A673 (cell line): ENCODE measurements around the gene ARSI. TPM values are rescaled to one million over a fixed set of nuclear protein-coding genes. Genes with fewer than 3 reads are reported as not detected.

Experiments
- BruUV-seq: library from RNA; stranded (reverse); fragments of 400-500 nt; replicated peaks from 2 replicates; lab custom pipeline; 2021; lab: Mats Ljungman, UMichigan
- CTCF ChIA-PET: fragments of 300-600 bp; sonication (Branson Sonifier 250); formaldehyde crosslinking; loops from one replicate; lab custom pipeline; 2022; ENCODE audit warnings: antibody characterized with exemption; lab: Charles Lee
- POLR2A ChIA-PET: fragments of 300-600 bp; sonication (Branson Sonifier 250); formaldehyde crosslinking; loops from one replicate; lab custom pipeline; 2022; ENCODE audit warnings: antibody characterized with exemption; ENCODE audit not compliant: low non-redundant PET; lab: Charles Lee
- DNase-seq: peaks from one replicate; pipeline ENCODE4 v3.0.0-alpha.2; 2015; ENCODE audit warnings: low spot score
- H3K27ac ChIP-seq: fragments of 200-600 bp; sonication (generic); 2 replicates; pipeline ENCODE4 v1.5.1; 2016; ENCODE audit warnings: mixed run types, low read depth, mild to moderate bottlenecking, mixed read lengths, antibody characterized with exemption, low read length; ENCODE audit not compliant: poor library complexity, severe bottlenecking
- H3K27me3 ChIP-seq: fragments of 200-600 bp; sonication (generic); replicated peaks from 2 replicates; pipeline ENCODE4 v1.6.1; 2017; ENCODE audit warnings: mixed run types, low read depth, mild to moderate bottlenecking, mixed read lengths, antibody characterized with exemption, low read length; ENCODE audit not compliant: insufficient read depth, poor library complexity
- H3K36me3 ChIP-seq: fragments of 200-600 bp; sonication (generic); 2 replicates; pipeline ENCODE4 v1.6.1; 2016; ENCODE audit warnings: mixed run types, mild to moderate bottlenecking, mixed read lengths, antibody characterized with exemption, low read length; ENCODE audit not compliant: insufficient read depth, poor library complexity, severe bottlenecking
- H3K4me1 ChIP-seq: fragments of 200-600 bp; sonication (generic); 2 replicates; pipeline ENCODE4 v1.6.1; 2017; ENCODE audit warnings: mixed run types, mild to moderate bottlenecking, mixed read lengths, antibody characterized with exemption, low read length; ENCODE audit not compliant: insufficient read depth, poor library complexity, severe bottlenecking
- H3K4me3 ChIP-seq: fragments of 200-600 bp; sonication (generic); 2 replicates; pipeline ENCODE4 v1.5.1; 2016; ENCODE audit warnings: low read depth, mixed run types, mild to moderate bottlenecking, mixed read lengths, low read length; ENCODE audit not compliant: poor library complexity, severe bottlenecking
- H3K9me3 ChIP-seq: fragments of 200-600 bp; sonication (generic); 2 replicates; pipeline ENCODE4 v1.6.1; 2016; ENCODE audit warnings: mixed run types, low read depth, mild to moderate bottlenecking, mixed read lengths, antibody characterized with exemption, low read length; ENCODE audit not compliant: poor library complexity, severe bottlenecking
- CTCF ChIP-seq: fragments of 300-800, 200-600 bp; sonication (generic); conservative IDR thresholded peaks from 2 replicates; pipeline ENCODE4 v1.5.1; 2017; ENCODE audit warnings: low read depth, mild to moderate bottlenecking, antibody characterized with exemption, low read length, moderate library complexity, mixed read lengths
- EZH2 ChIP-seq: fragments of 200-600 bp; sonication (generic); IDR thresholded peaks from 2 replicates; pipeline ENCODE4 v1.6.1; 2017; ENCODE audit warnings: borderline replicate concordance, low read depth, mild to moderate bottlenecking, mixed read lengths, antibody characterized with exemption, low read length; ENCODE audit not compliant: poor library complexity, severe bottlenecking
- intact Hi-C: fragments of 100-400 bp; cut with micrococcal nuclease; formaldehyde crosslinking; loops from one replicate; pipeline ENCODE4 v1.10.0; 2022; ENCODE audit not compliant: unreplicated experiment
- total RNA-seq: library from RNA; stranded (reverse); gene quantifications from 2 replicates; pipeline ENCODE4 v1.2.3, GENCODE V29; 2021

The ARSI gene
- total RNA-seq, 1 experiment from 2014 or later: 0.30 TPM

GRCh38 chr5:150254363-150254762 lies 48.3 kb downstream of the ARSI start:
- Histone ChIP-seq H3K27me3 (no peaks in the 10 kb centered on the region), H3K4me3 (no peak overlapping the region), H3K4me1 (no peaks in the 10 kb centered on the region), H3K9me3 (no peaks in the 10 kb centered on the region), H3K27ac (no peak overlapping the region), H3K36me3 (no peaks in the 10 kb centered on the region)
- intact Hi-C loops: no loop called here
- no TSS peak for BruUV-seq
- DNase-seq: no peak
- no peak for TF ChIP-seq EZH2
- ChIA-PET CTCF (no interaction called here), POLR2A (no interaction called here)

GRCh38 chr5:150253416-150254208 lies 49.1 kb downstream of the ARSI start:
- no peaks in the 10 kb centered on the region for H3K9me3 ChIP-seq
- ChIA-PET POLR2A (no interaction called here), CTCF (no interaction called here)
- no peaks in the 10 kb centered on the region for H3K36me3 ChIP-seq
- DNase-seq: no peak
- no peaks in the 10 kb centered on the region for H3K27me3 ChIP-seq
- no peak overlapping the region for H3K4me3 ChIP-seq
- TF ChIP-seq EZH2: no peak
- no peak for TF ChIP-seq CTCF
- no peaks in the 10 kb centered on the region for H3K4me1 ChIP-seq
- BruUV-seq: no TSS peak
- intact Hi-C loops: no loop called here
- no peak overlapping the region for H3K27ac ChIP-seq

- Histone ChIP-seq H3K27me3 (no peaks in the 10 kb centered on the region), H3K9me3 (no peaks in the 10 kb centered on the region), H3K27ac (no peak overlapping the region), H3K36me3 (no peaks in the 10 kb centered on the region), H3K4me3 (no peak overlapping the region), H3K4me1 (no peaks in the 10 kb centered on the region)
- CTCF ChIA-PET: no interaction called here
- BruUV-seq: no TSS peak
- POLR2A ChIA-PET: interaction anchor here (0.6 kb wide), 1 partner anchor 158 kb away, joined by 3 read pairs; no protein-coding TSS in a partner anchor
- TF ChIP-seq EZH2 (no peak), CTCF (no peak)
- DNase-seq: no peak
- intact Hi-C loops: no loop called here
These were observed 50.2 kb downstream of the ARSI start for GRCh38 chr5:150252489-150252888.
